IMR-90 (cell line): Measurements from ENCODE around the gene LIN52. TPM values are rescaled to one million over a fixed set of nuclear protein-coding genes. Genes with fewer than 3 reads are reported as not detected.

ENCODE experiments used
- microRNA-seq, 2 experiments: library from miRNA; stranded (forward) in 1 of 2; unstranded in 1 of 2; fragments of 10-50 nt in 1 of 2; fragments of <30 nt in 1 of 2; gene quantifications in 1 of 2; microRNA quantifications in 1 of 2; one replicate each; pipeline versions ENCODE3 to v1.1.0; 2013 to 2020; ENCODE audit not compliant: insufficient read depth in 1 of 2, insufficient read length in 1 of 2, unreplicated experiment in 1 of 2
- polyA plus RNA-seq, 3 experiments: library from polyadenylated mRNA; depleted of rRNA; stranded (reverse); fragments of >200 nt; gene quantifications; 2 replicates each; pipeline ENCODE4 v1.2.3, GENCODE V29; 2012; ENCODE audit warnings: low replicate concordance in 1 of 3
- small RNA-seq, 5 experiments: library from RNA; depleted of rRNA; stranded (forward); fragments of <200 nt; gene quantifications; one replicate each; pipeline ENCODE3, GENCODE V24; 2012
- total RNA-seq: library from RNA; depleted of rRNA; stranded (reverse); fragments of >200 nt; gene quantifications from 2 replicates; pipeline ENCODE4 v1.2.3, GENCODE V29; 2012; rRNA removed

The LIN52 gene
- total and polyA plus RNA-seq, 2 of the 4 experiments (the other 2 are of a cell fraction), result 6.1 to 11.5 TPM

Small RNA genes within 50 kb of the gene (microRNA-seq; reads per million reads assigned to microRNA genes)
- not detected for gene AC006349.1 (ENCODE audit: insufficient read depth, insufficient read length)
- gene RN7SL530P (ENCODE audit: insufficient read depth, insufficient read length), result not detected

Small RNA genes within 50 kb of the gene (small RNA-seq; reads per million reads assigned to genes)
- 0 reads per million in 5 experiments for gene AC006349.1
- gene RN7SL530P, result 0 to 0.15 (median 0) reads per million in 5 experiments

Other genes with a start within 250 kb of the LIN52 start
- 1.3 and 2.8 TPM in 2 replicates for gene PTGR2, start 233.1 kb upstream of the LIN52 start, total RNA-seq
- 2.0 and 3.2 TPM in 2 replicates for gene PTGR2, start 233.1 kb upstream of the LIN52 start, polyA plus RNA-seq (2012; rRNA removed)
- 73.9 and 89.1 TPM in 2 replicates for gene ZNF410, start 198.1 kb upstream of the LIN52 start, total RNA-seq
- 22.3 and 27.9 TPM in 2 replicates for gene ZNF410, start 198.1 kb upstream of the LIN52 start, polyA plus RNA-seq (2012; rRNA removed)
- gene FAM161B, start 134.9 kb upstream of the LIN52 start, total RNA-seq, result 2.5 and 2.8 TPM in 2 replicates
- 1.8 and 1.9 TPM in 2 replicates for gene FAM161B, start 134.9 kb upstream of the LIN52 start, polyA plus RNA-seq (2012; rRNA removed)
- 16.1 and 21.0 TPM in 2 replicates for gene COQ6, start 134.7 kb upstream of the LIN52 start, total RNA-seq
- 25.7 and 28.6 TPM in 2 replicates for gene COQ6, start 134.7 kb upstream of the LIN52 start, polyA plus RNA-seq (2012; rRNA removed)
- 6.4 and 8.1 TPM in 2 replicates for gene ENTPD5, start 65.7 kb upstream of the LIN52 start, total RNA-seq
- gene ENTPD5, start 65.7 kb upstream of the LIN52 start, polyA plus RNA-seq (2012; rRNA removed), result 5.8 and 7.3 TPM in 2 replicates
- gene BBOF1, start 65.6 kb upstream of the LIN52 start, total RNA-seq, result 1.6 and 1.7 TPM in 2 replicates
- gene BBOF1, start 65.6 kb upstream of the LIN52 start, polyA plus RNA-seq (2012; rRNA removed), result 0.95 and 1.6 TPM in 2 replicates
- 11.9 and 15.1 TPM in 2 replicates for gene ALDH6A1, start 503 bp upstream of the LIN52 start, total RNA-seq
- gene ALDH6A1, start 503 bp upstream of the LIN52 start, polyA plus RNA-seq (2012; rRNA removed), result 4.5 and 6.0 TPM in 2 replicates
- not detected in 2 replicates for gene VSX2, start 154.5 kb downstream of the LIN52 start, total RNA-seq
- gene VSX2, start 154.5 kb downstream of the LIN52 start, polyA plus RNA-seq (2012; rRNA removed), result not detected in 2 replicates
- 8.9 and 12.2 TPM in 2 replicates for gene ABCD4, start 218.0 kb downstream of the LIN52 start, total RNA-seq
- 16.6 and 20.4 TPM in 2 replicates for gene ABCD4, start 218.0 kb downstream of the LIN52 start, polyA plus RNA-seq (2012; rRNA removed)